Measurements from ENCODE around the gene TOGARAM2. TPM values are rescaled to one million over a fixed set of nuclear protein-coding genes. Genes with fewer than 3 reads are reported as not detected.

Gene TOGARAM2
- total RNA-seq, 1 donor from 2014 or later = 0.23 TPM

DNA sequence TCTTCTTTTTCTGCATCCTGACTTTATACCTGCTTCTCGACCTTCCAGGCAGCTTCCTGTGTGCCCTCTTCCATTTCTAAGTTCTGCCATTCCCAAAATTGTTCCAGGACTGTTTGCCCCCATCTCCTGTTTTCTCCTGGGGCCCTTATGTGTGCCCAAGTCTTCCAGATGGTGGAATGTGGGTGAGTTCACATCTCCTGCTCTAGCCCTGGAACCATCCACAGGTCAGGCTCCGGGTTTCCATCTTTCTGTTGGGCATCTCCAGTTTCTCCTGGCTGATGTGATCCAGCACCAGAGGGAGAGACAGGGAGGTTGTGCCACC is 25.8 kb downstream of the TOGARAM2 start:
- TF ChIP-seq, protein P1, sequence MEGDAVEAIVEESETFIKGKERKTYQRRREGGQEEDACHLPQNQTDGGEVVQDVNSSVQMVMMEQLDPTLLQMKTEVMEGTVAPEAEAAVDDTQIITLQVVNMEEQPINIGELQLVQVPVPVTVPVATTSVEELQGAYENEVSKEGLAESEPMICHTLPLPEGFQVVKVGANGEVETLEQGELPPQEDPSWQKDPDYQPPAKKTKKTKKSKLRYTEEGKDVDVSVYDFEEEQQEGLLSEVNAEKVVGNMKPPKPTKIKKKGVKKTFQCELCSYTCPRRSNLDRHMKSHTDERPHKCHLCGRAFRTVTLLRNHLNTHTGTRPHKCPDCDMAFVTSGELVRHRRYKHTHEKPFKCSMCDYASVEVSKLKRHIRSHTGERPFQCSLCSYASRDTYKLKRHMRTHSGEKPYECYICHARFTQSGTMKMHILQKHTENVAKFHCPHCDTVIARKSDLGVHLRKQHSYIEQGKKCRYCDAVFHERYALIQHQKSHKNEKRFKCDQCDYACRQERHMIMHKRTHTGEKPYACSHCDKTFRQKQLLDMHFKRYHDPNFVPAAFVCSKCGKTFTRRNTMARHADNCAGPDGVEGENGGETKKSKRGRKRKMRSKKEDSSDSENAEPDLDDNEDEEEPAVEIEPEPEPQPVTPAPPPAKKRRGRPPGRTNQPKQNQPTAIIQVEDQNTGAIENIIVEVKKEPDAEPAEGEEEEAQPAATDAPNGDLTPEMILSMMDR (IDR thresholded peaks at IDR 0.05; ENCODE audit: unreplicated experiment) = no peak
- peaks cover 3% of the 10 kb centered on the region for H3K4me1 Mint-ChIP-seq (ENCODE audit: unreplicated experiment)
- DNase-seq (ENCODE audit: low spot score) = no peak
- H3K27me3 Mint-ChIP-seq (ENCODE audit: unreplicated experiment) = peaks cover 2% of the 10 kb centered on the region
- no peak overlapping the region for H3K27ac Mint-ChIP-seq (ENCODE audit: unreplicated experiment)
- no peaks in the 10 kb centered on the region for H3K36me3 Mint-ChIP-seq (ENCODE audit: low read depth, unreplicated experiment)
- H3K4me3 Mint-ChIP-seq (ENCODE audit: unreplicated experiment) = no peak overlapping the region
- H3K9me3 Mint-ChIP-seq (ENCODE audit: unreplicated experiment) = no peaks in the 10 kb centered on the region

- peaks cover 2% of the 10 kb centered on the region for H3K27me3 Mint-ChIP-seq (ENCODE audit: unreplicated experiment)
- H3K9me3 Mint-ChIP-seq (ENCODE audit: unreplicated experiment) = no peaks in the 10 kb centered on the region
- H3K4me1 Mint-ChIP-seq (ENCODE audit: unreplicated experiment) = peaks cover 3% of the 10 kb centered on the region
- DNase-seq (ENCODE audit: low spot score) = no peak
- no peak overlapping the region for H3K27ac Mint-ChIP-seq (ENCODE audit: unreplicated experiment)
- TF ChIP-seq, protein P1 (IDR thresholded peaks at IDR 0.05; ENCODE audit: unreplicated experiment) = no peak
- H3K36me3 Mint-ChIP-seq (ENCODE audit: low read depth, unreplicated experiment) = no peaks in the 10 kb centered on the region
- H3K4me3 Mint-ChIP-seq (ENCODE audit: unreplicated experiment) = no peak overlapping the region
Measured at GRCh38 chr2:29009270-29009669, 28.2 kb downstream of the TOGARAM2 start.

GRCh38 chr2:29009711-29010677 is 28.9 kb downstream of the TOGARAM2 start:
- H3K9me3 Mint-ChIP-seq (ENCODE audit: unreplicated experiment) = no peaks in the 10 kb centered on the region
- H3K27ac Mint-ChIP-seq (ENCODE audit: unreplicated experiment) = no peak overlapping the region
- TF ChIP-seq, protein P1 (IDR thresholded peaks at IDR 0.05; ENCODE audit: unreplicated experiment) = no peak
- H3K4me1 Mint-ChIP-seq (ENCODE audit: unreplicated experiment) = peaks cover 3% of the 10 kb centered on the region
- no peak for DNase-seq (ENCODE audit: low spot score)
- no peak overlapping the region for H3K4me3 Mint-ChIP-seq (ENCODE audit: unreplicated experiment)
- H3K36me3 Mint-ChIP-seq (ENCODE audit: low read depth, unreplicated experiment) = no peaks in the 10 kb centered on the region
- H3K27me3 Mint-ChIP-seq (ENCODE audit: unreplicated experiment) = peaks cover 2% of the 10 kb centered on the region

DNA sequence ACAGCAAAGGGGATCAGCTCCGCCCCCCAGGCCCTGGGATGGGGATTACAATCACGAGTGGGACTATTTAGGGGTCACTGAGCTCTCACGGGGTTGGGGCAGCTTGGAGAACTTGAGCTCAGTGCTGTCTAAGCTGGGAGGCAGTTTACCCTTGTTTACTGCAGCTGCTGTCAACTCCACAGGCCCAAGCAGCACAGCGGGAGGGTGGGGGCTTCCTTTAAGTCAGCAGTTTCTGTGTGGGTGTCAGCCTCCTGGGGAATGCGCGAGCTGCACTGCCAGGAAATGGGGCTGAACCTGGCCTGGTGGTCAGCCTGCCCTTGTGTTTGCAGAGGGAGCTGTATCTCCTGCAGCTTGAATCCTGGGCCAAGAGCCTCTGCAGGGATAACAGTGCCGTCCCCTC is 29.8 kb downstream of the TOGARAM2 start:
- no peaks in the 10 kb centered on the region for H3K9me3 Mint-ChIP-seq (ENCODE audit: unreplicated experiment)
- peaks cover 5% of the 10 kb centered on the region for H3K36me3 Mint-ChIP-seq (ENCODE audit: low read depth, unreplicated experiment)
- TF ChIP-seq, protein P1 (IDR thresholded peaks at IDR 0.05; ENCODE audit: unreplicated experiment) = no peak
- no peak overlapping the region for H3K4me3 Mint-ChIP-seq (ENCODE audit: unreplicated experiment)
- peaks cover 8% of the 10 kb centered on the region for H3K4me1 Mint-ChIP-seq (ENCODE audit: unreplicated experiment)
- DNase-seq (ENCODE audit: low spot score) = no peak
- H3K27me3 Mint-ChIP-seq (ENCODE audit: unreplicated experiment) = peaks cover 5% of the 10 kb centered on the region
- H3K27ac Mint-ChIP-seq (ENCODE audit: unreplicated experiment) = no peak overlapping the region

DNA sequence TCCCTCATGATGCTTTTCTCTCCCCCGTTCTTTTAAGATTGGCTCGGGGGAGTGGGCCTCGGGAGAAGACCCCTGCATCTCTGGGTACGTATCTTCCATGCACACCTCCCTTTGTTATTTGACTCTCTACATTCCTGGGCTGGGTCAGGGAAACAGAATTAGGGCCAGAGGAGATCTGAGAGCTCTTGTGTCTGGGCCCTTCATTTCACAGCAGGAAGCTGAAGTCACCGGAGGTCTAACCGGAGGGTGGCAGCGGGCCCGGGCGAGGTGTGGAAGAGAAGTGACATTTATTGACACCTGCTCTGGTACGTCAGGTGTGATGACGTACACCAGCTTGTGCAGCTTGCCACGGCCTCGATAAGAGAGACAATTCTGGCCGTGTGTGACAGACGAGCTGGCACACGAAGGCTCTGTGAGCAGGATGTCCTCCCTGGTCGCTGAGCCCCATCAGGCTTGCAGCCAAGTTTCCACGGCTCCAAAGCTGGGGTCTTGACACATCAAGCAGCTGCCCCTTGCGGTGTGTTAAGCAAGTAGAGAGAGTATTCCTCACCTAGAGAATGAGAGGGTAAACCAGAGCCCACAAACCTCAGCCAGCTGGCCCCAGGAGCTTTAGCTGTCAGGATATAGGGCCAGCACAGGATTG is 30.4 kb downstream of the TOGARAM2 start:
- Mint-ChIP-seq H3K36me3 (ENCODE audit: low read depth, unreplicated experiment) (peaks cover 5% of the 10 kb centered on the region), H3K4me3 (ENCODE audit: unreplicated experiment) (no peak overlapping the region), H3K9me3 (ENCODE audit: unreplicated experiment) (no peaks in the 10 kb centered on the region), H3K27ac (ENCODE audit: unreplicated experiment) (no peak overlapping the region), H3K4me1 (ENCODE audit: unreplicated experiment) (peaks cover 8% of the 10 kb centered on the region), H3K27me3 (ENCODE audit: unreplicated experiment) (peaks cover 5% of the 10 kb centered on the region)
- TF ChIP-seq, protein P1 (IDR thresholded peaks at IDR 0.05; ENCODE audit: unreplicated experiment) = no peak
- no peak for DNase-seq (ENCODE audit: low spot score)
